ENCODE data around the gene FAF1.
A peak's percentile ranks its signal among the peaks of the same experiment; 100 is the strongest.
"Not testable (repeated sequence)": the region's sequence is repeated elsewhere in the genome, so short reads cannot be mapped to it uniquely, and the experiment has no call there.

FAF1 gene

DNA sequence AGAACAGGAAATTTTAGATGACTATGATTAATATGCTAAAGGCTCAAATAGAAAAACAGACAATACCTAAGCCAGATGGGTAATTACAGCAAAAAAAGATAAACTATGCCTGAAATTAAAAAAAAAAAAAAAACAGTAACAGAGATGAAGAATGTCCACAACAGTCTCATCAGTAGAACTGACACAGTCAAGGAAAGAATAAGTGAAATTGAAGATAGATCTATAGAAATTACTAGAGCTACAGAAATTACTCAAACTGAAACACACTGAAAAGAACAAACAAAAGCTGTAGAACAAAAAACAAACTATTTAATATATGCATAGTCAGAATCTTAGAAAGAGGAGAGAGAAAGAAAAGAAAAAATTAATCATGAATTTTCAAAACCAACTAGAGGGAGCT, 112.8 kb downstream of the FAF1 start:
- DNase-seq (ENCODE audit: low spot score), result no peak

DNA sequence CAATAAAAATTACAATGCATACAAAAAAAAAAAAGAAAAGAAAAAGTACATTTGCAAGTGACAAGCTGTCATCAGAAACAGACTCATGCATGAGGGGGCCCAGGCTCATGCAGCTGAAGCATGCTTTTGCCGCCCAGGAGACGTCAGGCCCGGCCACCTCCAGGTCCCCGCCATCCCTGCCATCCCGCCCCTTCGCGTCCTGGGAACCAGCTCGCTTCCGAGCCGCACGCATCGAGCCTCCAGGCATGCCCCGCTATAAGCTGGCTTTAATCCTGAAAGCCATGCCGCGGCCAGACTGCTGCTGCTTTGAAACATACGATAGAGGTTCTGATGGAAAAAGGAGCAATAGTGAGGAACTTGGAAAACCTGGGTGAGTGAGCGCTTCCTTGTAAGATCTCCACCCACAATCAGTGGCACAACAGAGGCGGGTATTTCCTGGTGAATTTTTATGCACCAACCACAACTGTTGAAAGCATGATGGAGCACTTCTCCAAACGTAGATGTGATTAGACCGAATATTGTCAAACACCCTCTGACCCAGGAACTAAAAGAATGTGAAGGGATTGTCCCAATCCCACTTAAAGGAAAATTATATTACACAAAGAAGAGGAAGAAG, 113.7 kb downstream of the FAF1 start:
- no peak for DNase-seq (ENCODE audit: low spot score)

DNA sequence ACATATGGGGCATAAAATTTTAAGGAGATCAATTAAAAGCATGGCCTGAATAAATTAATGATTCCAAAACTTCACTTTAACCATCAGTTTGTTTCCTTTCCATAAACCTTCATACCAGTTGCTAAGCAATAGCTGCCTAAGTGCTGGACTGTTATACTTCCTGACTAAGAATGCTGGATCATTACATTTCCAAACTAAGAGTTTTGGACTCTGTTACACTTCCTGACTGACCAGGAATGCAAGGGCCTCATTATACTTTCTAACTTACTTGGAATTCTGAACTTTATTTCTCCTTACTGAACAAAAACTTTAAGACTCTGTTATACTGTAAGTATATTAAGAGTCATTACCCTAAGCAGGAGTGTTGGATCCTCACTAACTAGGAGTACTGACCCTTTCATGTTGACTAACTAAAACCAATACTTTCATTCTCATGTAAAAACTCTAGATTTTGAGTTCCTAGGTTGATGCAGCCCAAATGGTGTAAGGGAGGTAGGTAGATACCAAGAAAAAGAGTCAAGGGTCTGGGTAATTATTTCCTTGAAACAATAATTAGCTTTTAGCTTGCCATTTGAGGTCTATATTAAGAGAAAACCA, 118.2 kb downstream of the FAF1 start:
- DNase-seq (ENCODE audit: low spot score), result peak; percentile 45

DNA sequence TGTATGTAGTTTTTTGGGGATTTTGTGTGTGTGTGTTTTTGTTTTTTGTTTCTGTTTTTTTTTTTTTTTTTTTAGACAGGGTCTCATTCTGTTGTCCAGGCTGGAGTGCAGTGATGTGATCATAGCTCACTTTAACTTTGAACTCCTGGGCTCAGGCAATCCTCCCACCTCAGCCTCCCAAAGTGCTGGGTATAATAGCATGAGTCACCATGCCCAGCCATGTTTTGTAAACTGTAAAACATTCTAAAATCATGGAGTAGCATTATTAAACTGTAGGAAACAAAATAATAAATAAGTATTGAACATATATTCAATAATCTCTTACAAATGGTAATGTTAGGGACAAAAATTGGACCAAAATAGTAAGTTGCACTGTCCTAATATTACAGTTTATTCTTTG, 124.0 kb downstream of the FAF1 start:
- DNase-seq (ENCODE audit: low spot score), result no peak

DNA sequence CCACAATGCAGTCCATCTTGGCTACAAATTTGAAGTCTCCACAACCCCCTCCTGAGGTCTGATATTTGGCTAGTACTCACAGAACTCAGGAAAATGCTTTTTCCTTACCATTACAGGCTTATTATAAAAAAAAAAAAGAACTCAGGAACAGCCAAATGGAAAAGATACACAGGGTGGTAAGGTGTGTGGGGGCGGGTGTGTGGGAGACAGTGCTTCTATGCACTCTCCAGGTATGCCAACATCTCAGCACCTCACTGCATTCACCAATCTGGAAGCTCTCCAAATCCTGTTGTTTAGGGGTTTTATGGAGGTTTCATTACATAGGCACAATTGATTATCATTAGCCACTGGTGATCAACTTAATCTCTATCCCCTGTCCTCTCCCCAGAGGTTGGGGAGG, 126.9 kb downstream of the FAF1 start:
- no peak for DNase-seq (ENCODE audit: low spot score)

DNA sequence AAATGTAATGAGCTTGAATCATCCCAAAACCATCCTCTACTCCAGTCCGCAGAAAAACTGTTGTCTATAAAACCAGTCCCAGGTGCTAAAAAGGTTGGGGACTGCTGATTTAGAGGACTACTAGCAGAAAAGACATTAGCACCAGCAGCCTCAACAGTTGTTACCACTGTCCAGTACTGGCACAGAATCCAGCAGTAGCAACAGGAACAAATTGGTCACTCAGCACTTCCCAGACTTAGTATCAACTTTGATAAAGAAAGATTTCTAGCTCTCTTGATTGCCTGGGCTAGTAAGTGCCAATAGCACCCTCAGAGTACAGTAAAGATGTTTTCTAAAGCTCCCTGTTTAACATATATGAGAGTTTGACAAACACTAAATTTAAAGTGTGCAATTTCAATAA, 127.9 kb downstream of the FAF1 start:
- no peak for DNase-seq (ENCODE audit: low spot score)

DNA sequence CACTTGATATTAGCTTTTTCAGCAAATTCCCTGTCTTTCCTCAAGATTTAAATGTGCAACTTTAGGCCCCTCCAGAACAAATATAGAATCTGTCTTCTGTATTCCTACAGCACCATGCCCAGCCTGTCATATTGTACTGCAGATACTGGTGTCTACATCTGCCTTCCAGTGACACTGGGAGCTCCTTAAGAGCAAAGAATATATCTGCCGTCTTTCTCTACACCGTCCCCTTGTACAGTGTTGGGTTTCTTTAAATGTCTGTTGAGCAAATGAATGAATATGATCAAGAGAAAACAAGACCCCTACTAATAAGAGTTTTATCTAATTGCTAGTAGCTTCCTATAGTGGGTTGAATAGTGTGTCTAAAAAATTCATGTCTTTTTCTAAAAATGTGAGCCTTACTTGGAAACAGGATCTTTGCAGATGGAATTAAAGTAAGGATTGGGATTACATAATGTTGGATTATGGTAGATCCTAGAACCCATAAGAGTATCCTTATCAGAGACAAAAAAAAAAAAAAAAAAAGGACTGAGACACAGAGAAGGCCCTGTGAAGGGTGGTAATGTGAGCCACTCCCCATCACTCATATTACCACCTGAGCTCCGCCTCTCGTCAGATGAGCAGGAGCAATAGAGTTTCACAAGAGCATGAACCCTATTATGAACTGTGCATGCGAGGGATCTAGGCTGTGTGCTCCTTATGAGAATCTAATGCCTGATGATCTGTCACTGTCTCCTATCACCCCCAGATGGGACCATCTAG, 128.6 kb downstream of the FAF1 start:
- no peak for DNase-seq (ENCODE audit: low spot score)

DNA sequence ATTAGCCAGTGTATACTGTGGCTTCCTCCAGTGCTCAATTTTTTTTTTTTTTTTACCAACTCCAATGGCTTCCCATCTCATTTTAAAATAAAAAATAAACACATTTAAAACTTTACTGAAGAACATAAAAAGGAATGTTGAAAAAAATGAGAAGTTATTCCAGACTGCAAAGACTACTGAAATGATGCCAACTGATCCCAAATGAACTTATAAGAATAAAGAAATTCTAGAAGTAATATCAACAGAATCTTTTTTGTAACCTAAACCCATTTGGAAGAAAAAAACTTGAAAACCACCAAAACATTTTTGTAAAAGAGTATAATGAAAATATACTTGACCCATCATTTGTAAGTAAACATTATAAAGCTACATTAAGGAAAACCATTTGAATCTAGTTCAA, 129.4 kb downstream of the FAF1 start:
- no peak for DNase-seq (ENCODE audit: low spot score)

DNA sequence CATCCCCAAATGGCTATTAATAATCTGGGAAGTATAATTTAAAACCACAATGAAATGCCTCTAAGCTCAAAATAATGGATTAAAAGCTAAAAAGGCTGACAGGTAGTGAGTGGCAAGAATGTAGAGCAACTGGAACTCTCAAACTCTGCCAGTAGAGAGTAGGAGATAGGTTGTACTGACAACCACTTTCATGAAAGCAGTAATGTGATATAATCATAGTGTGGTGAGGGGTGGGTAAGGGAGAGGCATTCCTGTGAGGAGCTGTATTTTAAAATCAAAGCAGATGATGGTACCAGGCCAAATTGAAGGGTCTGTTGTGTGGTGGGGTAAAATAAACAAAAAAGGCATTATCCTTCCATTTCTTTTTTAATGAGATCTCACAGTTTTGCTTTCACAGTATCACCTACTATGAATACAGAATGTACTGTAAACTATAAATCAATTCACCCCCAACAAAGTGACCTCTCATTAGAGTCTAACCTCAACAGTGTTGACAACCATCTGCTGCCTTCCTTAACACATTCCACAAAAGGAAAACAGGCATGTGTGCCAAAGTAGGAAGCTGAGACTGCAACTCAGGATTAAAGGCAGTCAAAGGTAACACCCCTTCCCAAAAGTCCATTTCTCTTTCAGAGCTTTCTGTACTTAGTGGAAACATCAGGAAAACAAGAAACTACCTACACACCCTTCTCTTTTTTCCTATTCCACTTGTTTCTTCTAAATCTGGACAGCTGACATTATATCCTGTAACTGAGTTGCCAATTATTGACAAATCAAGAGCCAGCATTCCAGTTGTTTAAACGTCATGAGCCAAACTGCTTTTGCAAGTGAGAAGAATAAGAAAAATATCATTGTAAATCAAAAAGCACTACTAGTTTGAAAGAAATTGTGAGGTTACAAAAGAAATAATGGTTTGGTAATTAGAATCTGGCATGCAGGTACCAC, 130.8 kb downstream of the FAF1 start:
- peak; percentile 3 for DNase-seq (ENCODE audit: low spot score)

DNA sequence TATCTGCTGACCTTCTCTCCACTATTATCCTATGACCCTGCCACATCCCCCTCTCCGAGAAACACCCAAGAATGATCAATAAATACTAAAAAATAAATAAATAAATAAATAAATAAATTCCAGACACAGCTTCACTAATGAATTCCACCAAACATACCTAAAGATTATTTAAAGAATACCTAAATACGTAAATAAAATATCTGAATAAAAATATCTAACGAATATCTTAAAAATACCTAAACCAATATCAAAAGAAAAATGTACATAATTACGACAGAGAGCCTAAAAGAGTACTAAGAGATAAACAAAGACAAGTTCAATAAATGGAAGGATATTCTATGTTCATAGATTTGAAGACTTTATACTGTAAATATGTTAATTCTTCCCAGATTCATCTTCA, 132.5 kb downstream of the FAF1 start:
- no peak for DNase-seq (ENCODE audit: low spot score)

DNA sequence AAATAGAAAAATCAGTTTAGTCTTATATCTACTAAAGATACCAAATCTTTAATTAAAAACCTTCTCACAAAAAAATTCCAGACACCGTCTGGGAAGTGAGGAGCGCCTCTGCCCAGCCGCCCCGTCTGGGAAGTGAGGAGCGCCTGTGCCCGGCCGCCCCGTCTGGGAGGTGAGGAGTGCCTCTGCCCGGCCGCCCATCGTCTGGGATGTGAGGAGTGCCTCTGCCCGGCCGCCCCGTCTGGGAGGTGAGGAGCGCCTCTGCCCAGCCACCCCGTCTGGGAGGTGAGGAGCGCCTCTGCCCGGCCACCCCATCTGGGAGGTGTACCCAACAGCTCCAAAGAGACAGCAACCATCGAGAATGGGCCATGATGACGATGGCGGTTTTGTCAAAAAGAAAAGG, 133.3 kb downstream of the FAF1 start:
- DNase-seq (ENCODE audit: low spot score), result not testable (repeated sequence)

DNA sequence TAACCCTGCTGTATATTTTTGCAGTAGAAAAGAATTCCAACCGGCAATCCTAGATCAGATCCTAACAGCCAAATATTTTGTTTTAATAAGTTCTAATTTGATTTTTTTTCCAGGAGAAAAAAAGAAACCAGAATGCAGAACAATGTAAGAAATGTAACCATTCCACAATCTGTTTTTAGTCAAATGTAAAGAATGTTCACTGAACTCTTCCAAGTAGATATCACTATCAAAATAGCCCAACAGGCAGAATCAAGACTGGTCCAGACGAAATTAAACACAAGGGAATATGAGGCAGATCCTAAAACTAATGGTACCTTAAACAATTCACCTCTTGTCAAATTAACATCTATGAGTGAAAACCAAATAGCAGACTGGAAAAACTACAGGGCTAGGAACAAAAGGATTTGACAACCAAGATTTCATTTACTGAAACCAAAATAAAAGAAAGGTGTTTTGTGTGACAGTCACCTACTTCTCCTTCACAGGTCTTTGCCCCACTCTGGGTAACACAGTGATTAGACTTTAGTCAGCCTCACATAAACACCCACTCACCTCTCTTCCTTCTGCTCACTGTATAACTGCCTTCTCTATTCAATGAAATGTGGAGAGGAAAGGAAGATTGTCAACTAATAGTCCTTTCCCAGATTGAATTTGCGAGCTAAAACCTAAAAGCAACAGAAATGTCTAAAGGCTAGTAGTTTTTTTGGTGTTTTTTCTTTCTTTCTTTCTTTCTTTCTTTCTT, 137.9 kb downstream of the FAF1 start:
- DNase-seq (ENCODE audit: low spot score), result no peak

DNA sequence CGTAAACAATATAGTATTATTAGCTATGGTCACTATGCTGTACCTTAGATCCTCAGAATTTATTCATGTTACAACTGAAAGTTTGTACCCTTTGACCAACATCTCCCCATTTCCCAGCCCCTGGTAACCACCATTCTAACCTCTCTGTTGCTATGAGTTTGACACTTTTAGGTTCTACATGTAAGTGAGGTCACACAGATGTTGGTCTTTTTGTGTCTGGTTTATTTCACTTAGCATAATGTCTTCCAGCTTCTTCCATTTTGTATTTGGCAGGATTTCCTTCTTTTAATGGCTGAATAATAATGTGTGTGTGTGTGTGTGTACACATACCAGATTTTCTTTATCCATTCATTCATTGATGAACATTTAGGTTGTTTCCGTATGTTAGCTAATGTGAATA, 139.5 kb downstream of the FAF1 start:
- no peak for DNase-seq (ENCODE audit: low spot score)

DNA sequence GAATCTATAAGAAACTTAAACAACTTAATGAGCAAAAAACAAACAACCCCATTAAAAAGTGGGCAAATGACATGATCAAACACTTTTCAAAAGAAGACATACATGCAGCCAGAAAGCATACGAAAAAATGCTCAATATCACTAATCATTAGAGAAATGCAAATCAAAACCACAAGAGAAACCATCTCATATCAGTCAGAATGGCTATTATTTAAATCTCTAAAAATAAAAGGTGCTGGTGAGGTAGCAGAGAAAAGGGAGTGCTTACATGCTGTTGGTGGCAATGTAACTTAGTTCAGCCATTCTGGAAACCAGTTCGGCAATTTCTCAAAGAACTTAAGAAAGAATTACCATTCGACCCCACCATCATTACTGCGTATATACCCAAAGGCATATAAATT, 147.7 kb downstream of the FAF1 start:
- no peak for DNase-seq (ENCODE audit: low spot score)

DNA sequence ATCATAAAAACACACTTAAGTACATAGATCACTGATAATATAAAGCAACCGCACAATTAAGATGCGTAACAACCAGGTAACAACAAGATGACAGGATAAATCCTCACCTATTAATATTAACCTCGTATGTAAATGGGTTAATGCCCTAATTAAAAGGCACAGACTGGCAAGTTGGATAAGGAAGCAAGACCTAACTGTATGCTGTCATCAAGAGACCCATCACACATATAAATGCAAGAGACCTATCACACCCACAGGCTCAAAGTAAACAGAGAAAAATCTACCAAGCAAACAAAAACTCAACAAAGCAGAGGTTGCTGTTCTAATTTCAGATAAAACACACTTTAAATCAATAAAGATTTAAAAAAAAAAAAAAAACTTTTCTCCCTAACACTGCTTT, 151.8 kb downstream of the FAF1 start:
- no peak for DNase-seq (ENCODE audit: low spot score)

DNA sequence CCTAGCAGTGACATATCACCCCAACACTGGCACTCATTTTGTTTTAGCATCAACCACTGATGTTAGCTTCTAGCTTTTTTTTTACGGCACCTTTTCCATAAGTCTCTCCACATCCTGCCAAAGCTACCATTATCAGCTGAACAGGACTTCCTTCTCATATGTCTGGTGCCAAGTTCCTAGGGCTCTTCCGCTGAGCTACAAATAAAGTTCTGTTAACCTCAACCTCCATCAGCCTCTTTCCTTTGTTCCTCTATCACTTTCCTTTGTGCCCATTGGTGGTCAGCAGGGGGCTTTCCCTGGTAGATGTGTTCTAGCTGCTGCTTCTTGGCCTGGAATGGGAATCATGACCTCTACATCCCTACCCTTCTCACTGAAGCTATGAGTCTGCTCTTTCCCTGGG, 163.8 kb downstream of the FAF1 start:
- no peak for DNase-seq (ENCODE audit: low spot score)

DNA sequence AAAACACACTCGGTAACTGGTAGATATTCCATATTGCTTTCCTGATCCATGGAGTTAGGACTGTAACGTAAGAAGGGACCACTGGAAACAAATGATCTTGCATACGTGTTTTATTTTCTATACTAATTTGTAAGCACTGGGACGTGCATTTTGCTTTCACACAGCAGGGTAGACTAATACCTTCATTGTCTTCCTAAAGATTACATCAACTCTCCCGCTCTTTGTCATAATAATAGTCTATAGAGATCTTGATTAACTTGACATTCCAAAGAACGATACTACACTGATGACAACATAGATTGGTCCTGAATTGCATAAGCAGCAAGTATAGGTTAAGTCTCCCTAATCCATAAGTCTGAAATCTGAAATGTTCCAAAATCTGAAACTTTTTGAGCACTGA, 166.5 kb downstream of the FAF1 start:
- no peak for DNase-seq (ENCODE audit: low spot score)

DNA sequence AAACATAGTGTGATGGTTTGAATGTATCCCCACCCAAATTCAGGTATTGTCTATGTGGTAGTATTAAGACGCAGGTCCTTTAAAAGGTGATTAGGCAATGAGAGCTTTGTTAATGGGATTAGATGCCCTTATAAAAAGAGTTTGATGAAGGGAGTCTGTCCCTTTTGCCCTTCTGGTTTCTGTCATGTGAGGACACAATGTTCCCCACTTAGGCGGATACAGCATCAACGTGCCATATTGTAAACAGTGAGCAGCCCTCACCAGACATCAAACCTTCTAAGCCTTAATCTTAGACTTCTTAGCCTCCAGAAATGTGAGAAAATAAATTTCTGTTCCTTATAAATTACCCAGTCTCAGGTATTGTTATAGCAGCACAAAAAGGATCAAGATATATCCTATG, 172.8 kb downstream of the FAF1 start:
- DNase-seq (ENCODE audit: low spot score), result no peak

DNA sequence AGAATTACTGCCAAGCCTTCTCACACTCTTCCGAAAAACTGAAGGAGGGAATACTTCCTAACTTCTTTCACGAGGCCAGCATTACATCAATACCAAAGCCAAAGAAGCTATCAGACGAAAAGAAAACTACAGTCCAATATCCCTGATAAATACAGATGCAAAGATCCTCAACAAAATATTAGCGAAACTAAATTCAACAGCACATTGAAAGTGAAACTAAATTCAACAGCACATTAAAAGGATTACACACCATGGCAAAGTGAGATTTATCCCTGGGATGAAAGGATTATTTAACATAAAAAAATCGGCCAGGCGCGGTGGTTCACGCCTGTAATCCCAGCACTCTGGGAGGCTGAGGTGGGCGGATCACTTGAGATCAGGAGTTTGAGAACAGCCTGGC, 176.8 kb downstream of the FAF1 start:
- no peak for DNase-seq (ENCODE audit: low spot score)

DNA sequence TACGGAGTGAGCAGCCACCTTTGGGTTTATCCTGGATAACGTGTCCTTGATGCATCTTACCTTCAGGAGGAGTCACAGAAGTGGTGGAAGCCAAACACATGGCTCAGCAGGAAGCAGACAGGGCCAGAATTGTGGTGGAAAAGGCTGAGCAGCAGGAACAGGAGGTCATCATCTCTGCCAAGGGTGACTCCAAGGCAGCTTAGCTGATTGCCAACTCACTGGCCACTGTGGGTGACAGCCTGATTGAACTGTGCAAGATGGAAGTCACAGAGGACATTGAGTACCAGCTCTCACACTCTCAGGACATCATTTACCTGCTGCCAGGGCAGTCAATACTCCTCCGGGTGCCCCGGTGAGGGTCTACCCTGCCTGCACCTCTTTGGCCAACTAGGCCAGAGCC, 179.3 kb downstream of the FAF1 start:
- no peak for DNase-seq (ENCODE audit: low spot score)

DNA sequence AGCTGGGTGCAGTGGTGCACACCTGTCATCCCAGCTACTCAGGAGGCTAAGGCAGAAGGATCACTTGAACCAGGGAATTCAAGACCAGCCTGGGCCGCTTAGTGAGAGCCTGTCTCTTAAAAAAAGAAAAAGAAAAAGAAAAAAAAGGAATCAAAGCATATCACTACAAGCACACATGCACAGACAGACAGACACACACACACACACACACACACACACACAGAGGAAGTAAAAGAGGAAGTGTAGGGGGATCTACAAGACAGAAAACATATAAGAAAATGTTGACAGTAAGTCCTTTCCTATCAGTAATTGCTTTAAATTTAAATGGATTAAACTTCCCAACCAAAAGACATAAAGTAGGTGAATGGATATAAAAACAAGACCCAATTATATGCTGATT, 180.3 kb downstream of the FAF1 start:
- no peak for DNase-seq (ENCODE audit: low spot score)

DNA sequence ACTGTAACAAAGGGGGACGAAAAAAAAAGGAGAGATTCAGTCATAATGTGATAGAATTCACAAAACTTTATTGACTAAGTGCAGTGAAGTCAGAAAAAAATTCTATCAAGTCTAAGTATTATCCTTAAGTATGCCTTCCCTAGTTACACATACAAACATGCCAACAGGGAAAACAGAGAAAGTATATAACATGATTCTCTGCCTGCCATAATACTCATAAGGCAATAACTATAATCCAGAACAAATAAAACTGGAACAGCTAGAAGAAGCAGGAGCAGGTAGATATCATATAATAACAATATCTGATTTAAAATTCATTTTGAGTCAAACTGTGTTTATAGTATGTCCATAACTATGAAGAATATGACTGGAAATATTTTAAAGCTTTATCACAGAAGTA, 184.3 kb downstream of the FAF1 start:
- DNase-seq (ENCODE audit: low spot score), result no peak

Data from kidney tubule cell (primary cell).